Activated CD8-positive, alpha-beta memory T cell treated with anti-CD3 and anti-CD28 coated beads for 24 hours (primary cell): Measurements from ENCODE around the gene RPL5.

Source experiments
- DNase-seq: peaks from one replicate; pipeline ENCODE4 v3.0.0-alpha.2; 2020

RPL5 gene

GRCh38 chr1:92858564-92859399 is 26.9 kb downstream of the RPL5 start:
- DNase-seq, result no peak

- DNase-seq, result no peak
Observed at GRCh38 chr1:92859400-92860039, 27.7 kb downstream of the RPL5 start.

- DNase-seq, result no peak
Observed at GRCh38 chr1:92862605-92863004, 30.8 kb downstream of the RPL5 start.

DNA sequence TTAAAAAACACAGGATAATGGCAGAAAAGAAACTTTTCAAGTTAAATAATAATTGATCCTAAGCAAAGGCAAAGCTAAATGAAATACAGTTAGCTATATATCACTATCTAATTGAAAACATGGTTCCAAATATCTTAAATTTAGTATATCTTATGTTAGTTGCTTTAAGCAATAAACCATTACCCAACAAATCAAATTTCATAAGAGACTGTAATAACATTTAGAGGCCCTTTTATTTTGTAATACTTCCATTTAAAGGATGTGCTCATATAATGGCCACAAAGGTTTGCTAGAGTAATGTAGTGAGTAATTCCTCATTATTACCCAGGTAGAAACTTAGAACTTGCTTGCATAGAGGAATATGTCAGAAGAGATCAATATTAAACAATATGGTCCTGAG is 32.3 kb downstream of the RPL5 start:
- DNase-seq, result no peak

GRCh38 chr1:92870591-92870990 is 38.8 kb downstream of the RPL5 start:
- DNase-seq, result no peak

DNA sequence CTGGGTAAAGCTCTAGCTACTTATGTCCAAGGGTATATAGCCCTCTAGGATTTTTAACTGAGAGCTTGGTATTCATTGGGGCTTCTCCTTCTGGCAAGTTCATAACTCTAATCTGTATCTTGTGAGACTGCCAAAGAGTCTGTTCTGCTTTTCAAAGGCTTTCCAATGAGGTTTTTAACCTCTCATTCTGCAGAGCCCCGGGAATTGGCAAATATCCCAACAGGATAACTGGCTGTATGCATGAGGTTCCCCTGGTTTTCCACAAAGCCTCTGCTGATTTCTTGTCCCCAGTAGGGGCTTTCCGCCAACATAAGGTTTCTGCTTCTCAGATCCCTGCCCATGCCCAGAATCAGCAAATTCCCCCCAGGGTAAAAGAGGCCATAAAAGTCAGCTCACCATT is 40.9 kb downstream of the RPL5 start:
- no peak for DNase-seq

GRCh38 chr1:92874987-92875386 is 43.1 kb downstream of the RPL5 start:
- no peak for DNase-seq

DNA sequence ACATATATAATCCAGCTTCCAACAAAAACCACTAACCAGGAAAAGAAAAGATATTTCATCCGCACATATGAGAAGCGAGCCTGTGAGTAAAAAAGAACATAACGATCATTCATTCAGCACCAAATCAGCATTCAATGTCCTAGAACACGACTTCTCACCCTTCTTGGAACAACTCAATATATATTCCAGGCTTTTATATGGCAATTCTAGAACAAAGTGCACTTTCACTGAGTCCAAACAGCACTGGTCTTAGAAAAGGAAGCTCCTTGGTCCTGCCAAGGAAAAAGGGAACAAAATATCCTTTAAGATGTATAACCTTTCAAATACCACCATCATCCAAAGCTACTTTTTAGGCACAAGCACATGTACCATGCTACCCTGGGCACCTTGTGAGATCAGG is 44.5 kb downstream of the RPL5 start:
- DNase-seq, result no peak

GRCh38 chr1:92877081-92877711 is 45.4 kb downstream of the RPL5 start:
- DNase-seq, result no peak

GRCh38 chr1:92877792-92878191 is 46.0 kb downstream of the RPL5 start:
- no peak for DNase-seq

DNA sequence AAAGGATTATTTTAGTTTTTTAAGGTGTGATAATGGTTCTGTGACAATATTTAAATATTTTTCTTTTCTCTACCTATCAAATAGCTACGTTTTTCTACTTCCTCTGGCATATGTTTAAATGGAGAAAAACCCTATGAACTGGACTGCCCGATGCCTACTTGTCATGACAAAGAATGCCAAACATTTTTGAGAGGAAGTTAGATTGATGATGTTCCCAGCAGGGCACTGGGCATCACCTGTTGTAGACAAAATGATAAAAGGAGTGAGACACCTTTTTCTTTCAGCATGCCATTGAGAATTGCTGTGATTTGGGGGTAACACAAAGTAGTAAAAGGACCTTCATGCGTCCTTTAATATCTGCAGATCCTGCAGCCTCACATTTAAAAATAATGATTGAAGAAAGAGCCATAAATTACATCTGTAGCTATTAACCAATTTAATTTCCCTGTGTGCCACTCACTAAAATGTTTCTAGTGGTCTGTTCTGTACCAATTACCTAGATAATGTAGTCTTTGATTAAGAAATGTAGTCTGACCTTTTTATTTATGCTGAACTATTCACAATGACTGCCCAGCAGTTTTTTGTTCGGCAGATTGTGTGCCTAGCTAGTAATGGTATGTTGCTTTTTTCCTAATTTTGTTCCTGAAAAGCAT is 47.6 kb downstream of the RPL5 start:
- DNase-seq, result no peak

DNA sequence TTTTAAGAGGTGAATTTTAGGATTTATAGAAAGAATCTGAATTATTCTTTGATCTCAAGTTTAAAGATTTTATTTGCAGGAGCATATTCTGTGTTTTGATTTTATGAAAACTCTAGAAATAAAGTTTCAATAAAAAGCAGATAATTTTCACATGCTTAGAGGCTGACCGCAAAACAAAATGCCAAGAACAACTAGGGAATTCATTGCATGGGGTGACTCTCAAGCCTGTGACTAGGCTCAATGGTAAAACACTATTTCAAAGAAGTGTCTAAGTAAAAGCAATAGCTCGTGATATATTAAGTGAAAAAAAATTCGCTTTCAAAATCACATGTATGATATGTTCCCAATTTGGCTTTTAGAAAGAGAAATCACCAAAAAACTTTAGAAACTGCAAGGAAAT is 49.6 kb downstream of the RPL5 start:
- no peak for DNase-seq

- DNase-seq, result no peak
Observed at GRCh38 chr1:92882819-92883218, 51.0 kb downstream of the RPL5 start.

- no peak for DNase-seq
Observed at GRCh38 chr1:92883297-92883696, 51.5 kb downstream of the RPL5 start.

GRCh38 chr1:92884195-92884594 is 52.4 kb downstream of the RPL5 start:
- DNase-seq, result no peak

GRCh38 chr1:92886886-92887419 is 55.1 kb downstream of the RPL5 start:
- no peak for DNase-seq

- no peak for DNase-seq
Observed at GRCh38 chr1:92887465-92887864, 55.6 kb downstream of the RPL5 start.
